PC-9 (cell line): ENCODE data around the gene TNFRSF4. TPM values are rescaled to one million over a fixed set of nuclear protein-coding genes. Genes with fewer than 3 reads are reported as not detected.

ENCODE experiments used
- BruUV-seq: library from RNA; stranded (reverse); fragments of 400-500 nt; replicated peaks from 2 replicates; lab custom pipeline; 2021; lab: Mats Ljungman, UMichigan
- CTCF ChIA-PET: fragments of 300-600 bp; sonication (Branson Sonifier 250); formaldehyde crosslinking; loops from one replicate; lab custom pipeline; 2022; ENCODE audit warnings: antibody characterized with exemption; lab: Charles Lee
- POLR2A ChIA-PET: fragments of 300-600 bp; sonication (Branson Sonifier 250); formaldehyde crosslinking; loops from one replicate; lab custom pipeline; 2022; ENCODE audit warnings: antibody characterized with exemption; ENCODE audit not compliant: unreplicated experiment; lab: Charles Lee
- DNase-seq, 2 experiments: peaks; one replicate each; pipeline versions ENCODE4 v3.0.0 to v3.0.0-alpha.2; 2015 to 2022; ENCODE audit warnings: mixed read lengths in 1 of 2
- H2AFZ ChIP-seq: fragments of 200-600 bp; sonication (generic); 2 replicates; pipeline ENCODE4 v1.8.1; 2017; ENCODE audit warnings: antibody characterized with exemption
- H3F3A ChIP-seq: fragments of 200-600 bp; sonication (generic); 2 replicates; pipeline ENCODE4 v1.8.1; 2017; ENCODE audit warnings: antibody characterized with exemption, mild to moderate bottlenecking, low read depth; ENCODE audit not compliant: insufficient read depth
- H3K27ac ChIP-seq: fragments of 200-600 bp; sonication (generic); 2 replicates; pipeline ENCODE4 v1.6.1; 2016; ENCODE audit warnings: mixed run types
- H3K27me3 ChIP-seq: fragments of 200-600 bp; sonication (generic); 2 replicates; pipeline ENCODE4 v1.6.1; 2016; ENCODE audit warnings: low read depth, mixed run types; ENCODE audit not compliant: insufficient read depth
- H3K36me3 ChIP-seq: fragments of 200-600 bp; sonication (generic); 2 replicates; pipeline ENCODE4 v1.6.1; 2016; ENCODE audit warnings: low read depth, mixed run types
- H3K4me1 ChIP-seq: fragments of 200-600 bp; sonication (generic); replicated peaks from 2 replicates; pipeline ENCODE4 v1.6.1; 2016; ENCODE audit warnings: mixed run types; ENCODE audit not compliant: insufficient read depth
- H3K4me2 ChIP-seq: fragments of 200-600 bp; sonication (generic); 2 replicates; pipeline ENCODE4 v1.6.1; 2017; ENCODE audit warnings: mixed run types
- H3K4me3 ChIP-seq: fragments of 200-600 bp; sonication (generic); 2 replicates; pipeline ENCODE4 v1.6.1; 2016; ENCODE audit warnings: mixed run types
- H3K79me2 ChIP-seq: fragments of 200-600 bp; sonication (generic); 2 replicates; pipeline ENCODE4 v1.6.1; 2017; ENCODE audit warnings: low read depth, mixed run types
- H3K9me2 ChIP-seq: fragments of 200-600 bp; sonication (generic); 2 replicates; pipeline ENCODE4 v1.8.1; 2017; ENCODE audit warnings: mild to moderate bottlenecking; ENCODE audit not compliant: insufficient read depth
- H3K9me3 ChIP-seq: fragments of 200-600 bp; sonication (generic); 2 replicates; pipeline ENCODE4 v1.8.1; 2016; ENCODE audit warnings: low read depth; ENCODE audit not compliant: insufficient read depth
- H4K20me1 ChIP-seq: fragments of 200-600 bp; sonication (generic); 2 replicates; pipeline ENCODE4 v1.8.1; 2017; ENCODE audit not compliant: insufficient read depth
- EZH2 ChIP-seq: fragments of 200-600 bp; sonication (generic); IDR thresholded peaks from 2 replicates; pipeline ENCODE4 v1.8.0; 2017; ENCODE audit warnings: antibody characterized with exemption, low read depth
- intact Hi-C: fragments of 100-400 bp; cut with micrococcal nuclease; formaldehyde crosslinking; loops from one replicate; pipeline ENCODE4 v1.10.0; 2022; ENCODE audit not compliant: unreplicated experiment
- total RNA-seq: library from RNA; stranded (reverse); gene quantifications from 2 replicates; pipeline ENCODE4 v1.2.3, GENCODE V29; 2021
- TF ChIP-seq, protein P1 (sequence below): fragments of 200-600 bp; sonication (generic); conservative IDR thresholded peaks from 2 replicates; pipeline ENCODE4 v1.6.1; 2017; ENCODE audit warnings: mixed run types, antibody characterized with exemption, mild to moderate bottlenecking, moderate library complexity

The TNFRSF4 gene
- total RNA-seq, 1 experiment from 2014 or later, result 0.20 TPM

DNA sequence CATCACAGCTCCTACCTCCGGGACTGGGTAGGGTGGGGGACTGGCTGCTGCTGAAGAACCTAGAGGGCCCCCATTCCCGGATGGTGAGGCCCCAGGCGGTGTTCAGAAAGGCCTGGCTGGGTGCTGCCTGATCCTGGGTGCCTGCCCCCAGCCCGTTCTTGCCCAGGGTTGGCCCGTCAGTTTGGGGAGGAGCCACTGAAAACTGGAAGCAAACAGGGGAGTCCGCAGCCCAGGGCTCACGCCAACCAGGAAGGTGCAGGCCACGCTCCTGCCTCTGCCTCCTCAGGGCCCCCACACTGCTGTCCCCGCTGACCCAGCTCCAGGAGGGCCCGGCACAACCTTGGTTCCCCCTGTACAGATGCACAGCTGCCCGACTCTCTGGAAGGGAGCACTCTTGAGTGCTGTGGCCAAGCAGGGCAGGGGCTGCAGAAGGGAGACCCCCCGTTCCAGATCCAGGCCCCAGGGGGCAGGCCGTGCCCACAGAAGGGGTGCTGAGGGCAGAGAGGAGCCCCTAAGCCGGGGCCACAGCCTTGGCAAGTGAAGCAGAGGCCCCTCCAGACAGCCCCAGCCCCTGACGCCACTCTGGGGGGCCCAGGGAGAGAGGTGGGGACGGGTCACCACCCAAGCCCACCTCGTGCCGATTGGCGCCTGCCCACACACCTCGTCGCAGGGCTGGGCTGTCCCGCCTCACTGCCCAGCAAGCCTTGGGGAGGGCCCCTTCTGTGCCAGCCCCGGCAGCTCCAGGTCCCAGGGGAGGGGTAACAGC, 27.1 kb upstream of the TNFRSF4 start:
- Histone ChIP-seq H4K20me1 (no peaks in the 10 kb centered on the region), H3F3A (peaks cover 26% of the 10 kb centered on the region; the same call in 1 of the 2 replicates), H3K4me3 (no peak overlapping the region), H3K27me3 (no peaks in the 10 kb centered on the region), H3K9me2 (no peaks in the 10 kb centered on the region), H3K36me3 (no peaks in the 10 kb centered on the region), H2AFZ (no peak overlapping the region), H3K79me2 (0 out of 2 replicates have a peak, but pooled peaks cover 3% of the 10 kb centered on the region), H3K4me2 (no peak overlapping the region), H3K4me1 (peaks cover 38% of the 10 kb centered on the region), H3K9me3 (no peaks in the 10 kb centered on the region), H3K27ac (no peak overlapping the region)
- CTCF ChIA-PET, result no interaction called here
- no TSS peak for BruUV-seq
- POLR2A ChIA-PET, result no interaction called here
- no peak for DNase-seq
- no peak for TF ChIP-seq EZH2
- TF ChIP-seq, protein P1, sequence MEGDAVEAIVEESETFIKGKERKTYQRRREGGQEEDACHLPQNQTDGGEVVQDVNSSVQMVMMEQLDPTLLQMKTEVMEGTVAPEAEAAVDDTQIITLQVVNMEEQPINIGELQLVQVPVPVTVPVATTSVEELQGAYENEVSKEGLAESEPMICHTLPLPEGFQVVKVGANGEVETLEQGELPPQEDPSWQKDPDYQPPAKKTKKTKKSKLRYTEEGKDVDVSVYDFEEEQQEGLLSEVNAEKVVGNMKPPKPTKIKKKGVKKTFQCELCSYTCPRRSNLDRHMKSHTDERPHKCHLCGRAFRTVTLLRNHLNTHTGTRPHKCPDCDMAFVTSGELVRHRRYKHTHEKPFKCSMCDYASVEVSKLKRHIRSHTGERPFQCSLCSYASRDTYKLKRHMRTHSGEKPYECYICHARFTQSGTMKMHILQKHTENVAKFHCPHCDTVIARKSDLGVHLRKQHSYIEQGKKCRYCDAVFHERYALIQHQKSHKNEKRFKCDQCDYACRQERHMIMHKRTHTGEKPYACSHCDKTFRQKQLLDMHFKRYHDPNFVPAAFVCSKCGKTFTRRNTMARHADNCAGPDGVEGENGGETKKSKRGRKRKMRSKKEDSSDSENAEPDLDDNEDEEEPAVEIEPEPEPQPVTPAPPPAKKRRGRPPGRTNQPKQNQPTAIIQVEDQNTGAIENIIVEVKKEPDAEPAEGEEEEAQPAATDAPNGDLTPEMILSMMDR, result no peak
- intact Hi-C loops, result no loop called here

DNA sequence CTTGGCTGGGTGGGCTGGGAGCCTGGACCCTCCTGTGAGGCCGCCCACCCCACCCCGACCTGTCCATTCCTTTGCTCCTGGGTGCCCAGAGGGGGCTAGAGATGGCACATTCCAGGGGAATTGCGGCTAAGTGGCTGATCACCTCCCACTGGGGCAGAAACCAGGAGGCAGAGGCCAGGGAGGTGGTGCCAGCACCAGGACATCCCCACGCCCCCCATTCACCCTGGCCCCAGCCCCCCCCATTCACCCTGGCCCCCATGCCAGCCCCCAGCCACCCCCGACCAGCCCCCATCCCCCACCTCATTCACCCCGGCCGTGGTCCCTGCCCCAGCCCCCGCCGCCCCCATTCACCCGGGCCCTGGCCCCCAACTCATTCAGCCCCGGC, 26.4 kb upstream of the TNFRSF4 start:
- Histone ChIP-seq H4K20me1 (no peaks in the 10 kb centered on the region), H3K4me2 (no peak overlapping the region), H2AFZ (no peak overlapping the region), H3K27ac (no peak overlapping the region), H3K27me3 (no peaks in the 10 kb centered on the region), H3K4me1 (peaks cover 41% of the 10 kb centered on the region), H3K9me3 (no peaks in the 10 kb centered on the region), H3F3A (peaks cover 33% of the 10 kb centered on the region; the same call in 1 of the 2 replicates), H3K9me2 (no peaks in the 10 kb centered on the region), H3K36me3 (no peaks in the 10 kb centered on the region), H3K4me3 (no peak overlapping the region), H3K79me2 (peaks cover 8% of the 10 kb centered on the region)
- intact Hi-C loops, result no loop called here
- ChIA-PET CTCF (no interaction called here), POLR2A (no interaction called here)
- TF ChIP-seq, protein P1, result no peak
- TF ChIP-seq EZH2, result no peak
- no TSS peak for BruUV-seq
- no peak for DNase-seq

DNA sequence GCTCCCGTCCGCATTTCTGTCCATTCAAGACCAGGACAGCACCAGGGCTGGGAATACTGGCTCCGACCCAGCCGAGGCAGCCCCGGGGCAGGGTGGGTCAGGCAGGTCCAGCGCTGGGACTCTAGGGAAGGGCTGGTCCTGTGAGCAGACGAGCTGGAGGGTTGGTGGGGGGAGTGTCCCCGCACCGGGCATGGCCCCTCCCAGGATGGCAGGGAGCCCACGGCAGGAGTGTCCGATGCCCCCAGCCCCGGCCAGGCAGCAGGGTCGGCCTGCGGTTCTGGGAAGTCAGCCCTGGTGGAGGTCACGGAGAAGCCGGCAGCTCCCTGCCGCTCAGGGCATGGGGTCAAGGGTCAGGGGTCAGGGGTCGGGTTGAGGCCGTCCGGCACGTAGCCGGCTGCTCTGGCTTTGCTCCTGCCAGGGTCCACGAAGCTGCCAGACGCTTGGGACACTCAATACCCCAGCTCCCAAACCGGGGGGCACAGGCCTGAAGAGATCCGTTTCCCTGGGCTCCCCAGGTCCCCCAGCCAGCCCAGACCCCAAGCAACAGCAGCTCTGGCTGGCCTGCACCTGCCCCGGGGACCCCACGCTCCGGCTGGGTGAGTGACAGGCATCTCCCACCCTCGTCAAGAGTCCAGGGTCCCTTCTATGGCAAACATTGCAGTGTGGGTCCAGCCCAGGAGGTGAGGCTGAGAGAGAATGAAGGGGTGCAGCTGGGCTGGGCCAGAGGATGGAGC, 25.8 kb upstream of the TNFRSF4 start:
- no TSS peak for BruUV-seq
- no peak for TF ChIP-seq EZH2
- TF ChIP-seq, protein P1, result no peak
- intact Hi-C loops, result loop anchor here (10.0 kb wide), 1 partner anchor 255 kb away; the partner anchor contains the start of gene PERM1
- Histone ChIP-seq H4K20me1 (no peaks in the 10 kb centered on the region), H3K4me2 (no peak overlapping the region), H2AFZ (no peak overlapping the region), H3K36me3 (no peaks in the 10 kb centered on the region), H3K4me1 (peaks cover 41% of the 10 kb centered on the region), H3K9me2 (no peaks in the 10 kb centered on the region), H3K4me3 (no peak overlapping the region), H3K79me2 (peaks cover 14% of the 10 kb centered on the region), H3K27me3 (no peaks in the 10 kb centered on the region), H3K27ac (no peak overlapping the region), H3F3A (peaks cover 38% of the 10 kb centered on the region; the same call in 1 of the 2 replicates), H3K9me3 (no peaks in the 10 kb centered on the region)
- POLR2A ChIA-PET, result no interaction called here
- peak in 1 of 2 experiments; percentile 54 for DNase-seq
- CTCF ChIA-PET, result no interaction called here
